NCI-H1694 (cell line): ENCODE results near the gene C11orf65.
A peak's percentile ranks its signal among the peaks of the same experiment; 100 is the strongest.
"Not testable (repeated sequence)": the region's sequence is repeated elsewhere in the genome, so short reads cannot be mapped to it uniquely, and the experiment has no call there.

ENCODE experiments used
- DNase-seq: peaks from one replicate; lab custom pipeline; 2025; lab: John Stamatoyannopoulos, UW

The C11orf65 gene

DNA sequence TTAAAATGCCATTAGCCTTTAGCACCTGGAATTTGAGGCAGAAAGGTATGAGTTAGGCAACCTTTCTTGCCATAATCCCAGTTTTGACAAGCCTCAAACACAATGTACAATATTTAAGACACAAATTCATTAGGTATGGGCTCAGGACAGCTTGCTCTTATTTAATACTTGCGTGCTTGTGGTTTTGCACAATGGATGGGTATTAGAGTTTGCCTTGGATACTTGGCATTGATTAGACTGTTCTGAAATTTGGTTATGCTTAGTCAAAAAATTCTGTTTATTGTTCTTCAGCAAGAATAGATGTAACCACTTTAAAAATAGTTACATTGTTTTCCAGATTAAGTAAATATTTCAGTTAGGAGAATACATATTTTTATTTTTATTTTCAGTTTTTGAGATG lies 5.4 kb upstream of the C11orf65 start:
- no peak for DNase-seq

- no peak for DNase-seq
These were observed 1.1 kb upstream of the C11orf65 start for GRCh38 chr11:108468478-108468864.

- DNase-seq, result no peak
These were observed 924 bp downstream of the C11orf65 start for GRCh38 chr11:108466405-108466804.

DNA sequence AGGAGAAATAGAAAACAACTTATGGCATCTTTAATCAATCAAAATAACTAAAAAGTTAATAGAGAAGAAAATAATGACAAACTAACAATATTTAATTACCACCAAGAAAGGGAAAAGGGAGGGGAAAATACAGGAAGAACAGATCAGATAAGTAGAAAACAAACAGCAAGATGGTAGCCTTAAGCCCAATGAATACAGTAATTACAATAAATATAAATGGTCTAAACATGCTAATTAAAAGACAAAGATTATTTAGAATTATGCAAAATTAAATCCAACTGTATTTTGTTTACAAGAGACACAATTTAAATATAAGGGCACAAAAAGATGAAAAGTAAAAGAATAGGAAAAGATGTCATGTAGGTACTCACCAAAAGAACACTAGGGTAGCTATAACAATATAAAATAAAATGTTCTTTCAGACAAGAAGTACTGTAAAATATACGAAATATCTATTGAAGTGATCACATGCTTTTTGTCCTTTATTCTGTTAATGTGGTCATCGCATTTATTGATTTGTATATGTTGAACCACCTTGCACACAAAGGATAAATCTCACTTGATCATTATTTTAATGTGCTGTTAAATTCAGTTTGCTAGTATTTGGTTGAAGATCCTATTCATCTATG lies 14.0 kb downstream of the C11orf65 start:
- DNase-seq, result no peak

GRCh38 chr11:108441445-108441844 lies 25.9 kb downstream of the C11orf65 start:
- not testable (repeated sequence) for DNase-seq

DNA sequence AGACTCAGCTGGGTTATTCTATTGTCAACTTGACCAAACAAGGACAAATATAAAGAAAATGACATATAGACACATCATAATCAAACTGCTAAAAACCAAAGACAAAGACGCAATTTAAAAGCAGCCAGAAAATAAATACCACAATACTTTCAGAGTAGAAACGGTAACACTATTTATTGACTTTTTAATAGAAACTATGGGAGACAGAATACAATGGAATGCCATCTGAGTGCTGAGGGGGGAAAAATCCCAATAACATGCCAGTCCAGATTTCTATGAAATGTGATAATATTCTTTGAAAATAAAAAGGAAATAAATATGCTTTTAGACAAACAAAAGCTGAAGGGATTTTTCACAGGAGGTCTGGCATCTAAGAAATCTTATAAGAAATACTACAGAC lies 30.7 kb downstream of the C11orf65 start:
- no peak for DNase-seq

DNA sequence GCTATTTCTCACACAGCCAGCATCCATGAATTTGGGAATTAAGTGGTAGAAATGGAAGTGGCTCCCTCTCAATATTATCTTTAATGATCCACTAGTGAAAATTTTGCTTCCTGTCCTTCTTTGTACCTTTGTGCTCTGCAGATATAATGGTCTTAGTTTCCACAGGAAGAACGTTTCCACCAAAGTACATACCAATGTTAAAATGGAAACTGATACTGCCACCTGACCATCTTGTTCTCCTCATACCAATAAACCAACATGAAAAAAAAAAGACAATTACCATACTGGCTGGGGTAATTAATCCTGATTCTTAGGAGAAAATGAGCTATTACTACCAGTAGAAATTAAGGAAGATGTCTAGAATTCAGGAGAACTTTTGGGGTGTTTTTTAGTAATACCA lies 32.3 kb downstream of the C11orf65 start:
- DNase-seq, result no peak

DNA sequence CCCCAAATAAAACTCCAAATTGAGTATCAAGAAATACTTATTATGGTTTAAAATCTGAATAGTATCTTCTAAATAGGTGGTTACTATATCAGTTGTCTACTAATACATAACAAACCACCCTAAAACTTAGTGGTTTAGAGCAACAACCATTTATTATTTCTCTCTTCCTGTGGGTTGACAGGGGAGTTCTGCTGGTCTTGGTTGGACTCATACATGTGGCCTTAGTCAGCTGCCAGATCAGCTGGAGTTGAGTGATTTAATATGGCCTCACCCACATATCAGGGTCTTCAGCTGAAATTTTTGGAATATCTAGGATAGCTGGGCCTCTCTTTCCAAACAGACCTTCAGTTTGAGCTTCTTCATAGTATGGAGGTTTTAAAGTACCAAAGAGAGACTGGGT lies 34.5 kb downstream of the C11orf65 start:
- no peak for DNase-seq

- DNase-seq, result no peak
These were observed 35.3 kb downstream of the C11orf65 start for GRCh38 chr11:108431997-108432396.

DNA sequence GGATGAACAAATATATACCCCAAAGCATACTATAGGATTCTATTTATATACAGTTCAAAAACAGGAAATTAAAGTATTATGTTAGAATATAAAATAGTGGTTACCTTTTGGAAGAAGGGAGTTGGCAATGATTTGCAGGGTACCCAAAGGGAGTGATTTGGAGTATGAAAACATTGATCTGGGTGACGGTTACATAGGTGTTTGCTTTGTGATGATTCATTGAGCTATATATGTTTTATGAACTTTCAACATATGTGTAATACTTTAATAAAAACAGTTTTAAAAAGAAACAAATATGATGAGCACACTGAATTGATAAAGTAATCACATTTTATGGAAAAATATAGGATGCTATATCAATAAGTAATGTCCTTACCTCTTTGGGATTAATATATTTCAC lies 36.0 kb downstream of the C11orf65 start:
- no peak for DNase-seq

- DNase-seq, result not testable (repeated sequence)
These were observed 49.8 kb downstream of the C11orf65 start for GRCh38 chr11:108417551-108417950.

GRCh38 chr11:108414958-108415357 lies 52.4 kb downstream of the C11orf65 start:
- no peak for DNase-seq

GRCh38 chr11:108405706-108406105 lies 61.6 kb downstream of the C11orf65 start:
- no peak for DNase-seq

DNA sequence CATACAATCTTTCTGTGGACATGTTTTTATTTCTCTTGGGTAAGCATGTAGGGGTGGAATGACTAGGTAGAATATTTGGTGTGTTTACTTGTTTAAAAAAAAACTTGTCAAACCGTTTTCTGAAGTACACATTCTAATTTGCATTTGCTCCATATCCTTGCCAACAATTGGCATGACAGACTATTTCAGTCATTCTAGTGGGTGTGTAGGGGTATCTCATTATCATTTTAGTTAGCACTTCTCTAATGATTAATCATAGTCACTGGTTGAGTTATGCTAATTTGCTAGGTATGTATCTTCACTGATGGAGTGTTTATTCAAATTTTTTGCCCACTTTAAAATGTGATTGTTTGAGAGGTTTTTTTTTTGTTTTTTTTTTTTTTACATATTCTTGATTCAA lies 64.3 kb downstream of the C11orf65 start:
- DNase-seq, result no peak

- no peak for DNase-seq
These were observed 65.1 kb downstream of the C11orf65 start for GRCh38 chr11:108402241-108402640.

DNA sequence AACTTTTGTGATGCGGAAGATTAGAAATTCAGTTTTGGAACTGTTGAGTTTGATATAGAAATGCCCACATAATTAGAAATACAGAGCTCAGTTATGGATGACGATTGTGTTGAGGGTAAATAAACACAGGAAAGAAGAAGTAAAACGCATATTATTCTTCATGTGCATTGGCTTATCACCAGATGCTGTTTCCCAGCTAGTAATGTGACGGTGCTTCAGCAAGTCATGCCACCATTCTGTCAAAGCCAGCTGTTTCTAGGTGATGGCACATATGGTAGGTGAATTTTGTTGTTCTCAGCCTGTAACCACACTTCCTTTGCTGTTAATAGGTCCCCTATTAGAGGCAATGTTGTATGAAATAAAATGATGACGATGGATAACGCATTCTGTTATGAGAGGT lies 68.9 kb downstream of the C11orf65 start:
- DNase-seq, result peak; percentile 16

DNA sequence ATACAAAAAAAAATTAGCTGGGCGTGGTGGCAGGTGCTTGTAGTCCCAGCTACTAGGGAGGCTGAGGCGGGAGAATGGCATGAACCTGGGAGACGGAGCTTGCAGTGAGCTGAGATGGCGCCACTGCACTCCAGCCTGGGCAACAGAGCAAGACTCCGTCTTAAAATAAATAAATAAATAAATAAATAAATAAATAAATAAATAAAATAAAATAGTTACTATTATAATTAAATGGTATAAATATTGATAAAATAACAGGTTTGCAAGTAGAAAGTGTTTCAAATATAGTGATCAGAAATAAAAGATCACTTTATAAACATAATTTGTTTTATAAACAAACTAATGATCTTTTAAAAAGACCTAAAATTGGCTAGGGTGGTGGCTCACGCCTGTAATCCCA lies 70.7 kb downstream of the C11orf65 start:
- not testable (repeated sequence) for DNase-seq

GRCh38 chr11:108394744-108395284 lies 72.5 kb downstream of the C11orf65 start:
- DNase-seq, result no peak

- DNase-seq, result no peak
These were observed 74.3 kb downstream of the C11orf65 start for GRCh38 chr11:108393046-108393445.

DNA sequence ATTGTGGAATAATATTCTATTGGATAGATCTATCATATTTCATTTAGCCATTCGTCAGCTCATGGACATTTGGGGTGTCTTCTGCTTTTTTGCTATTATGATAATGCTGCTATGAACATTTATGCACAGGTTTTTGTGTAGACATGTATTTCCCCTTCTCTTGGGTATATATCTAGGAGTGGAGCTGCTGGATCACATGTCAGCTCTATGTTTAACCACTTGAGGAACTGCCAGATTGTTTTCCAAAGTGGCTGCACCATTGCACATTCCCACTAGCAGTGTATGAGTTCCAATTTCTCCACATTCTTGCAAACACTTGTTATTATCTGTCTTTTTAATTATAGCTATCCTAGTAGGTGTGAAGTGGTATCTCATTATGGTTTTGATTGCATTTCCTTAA lies 75.0 kb downstream of the C11orf65 start:
- no peak for DNase-seq

DNA sequence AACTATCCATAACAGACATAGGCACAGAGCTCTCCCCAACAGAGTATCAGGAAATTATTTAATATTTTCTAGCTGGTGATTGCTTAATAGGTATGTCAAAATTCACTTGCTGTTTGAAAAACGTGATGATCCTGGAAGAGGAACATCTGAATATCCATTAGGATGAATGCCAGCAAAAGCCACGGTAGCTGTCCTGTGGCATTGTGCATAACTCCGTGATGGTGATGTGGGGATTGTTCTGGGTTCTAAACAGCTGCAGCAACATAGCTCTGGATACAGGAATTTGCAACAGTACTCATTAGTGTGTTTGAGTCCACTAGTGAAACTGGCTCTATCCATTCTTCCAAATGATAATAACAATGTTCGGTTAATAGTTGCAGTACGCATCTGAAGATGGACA lies 78.8 kb downstream of the C11orf65 start:
- DNase-seq, result no peak

GRCh38 chr11:108373505-108373904 lies 93.8 kb downstream of the C11orf65 start:
- DNase-seq, result not testable (repeated sequence)

DNA sequence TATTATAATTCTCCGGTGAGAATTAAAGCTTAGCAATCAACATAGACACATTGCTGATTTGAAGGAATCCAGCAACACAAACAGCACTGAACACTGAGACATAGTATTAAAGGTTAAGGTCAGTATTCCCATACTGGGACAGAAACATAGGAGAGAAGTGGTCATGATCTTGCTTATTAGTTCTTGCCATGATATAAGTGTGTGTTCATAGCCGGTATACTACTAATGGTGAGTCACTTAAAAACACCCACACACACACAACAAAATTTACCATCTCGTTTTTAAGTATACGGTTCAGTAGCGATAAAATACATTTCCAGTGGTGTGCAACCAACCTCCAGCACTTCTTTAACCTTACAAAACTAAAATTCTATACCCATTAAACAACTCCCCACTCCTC lies 96.3 kb downstream of the C11orf65 start:
- DNase-seq, result no peak

GRCh38 chr11:108370315-108370714 lies 97.0 kb downstream of the C11orf65 start:
- DNase-seq, result no peak
